Gastroesophageal sphincter (tissue), 4 donors: ENCODE data around the gene RBM18. TPM values are rescaled to one million over a fixed set of nuclear protein-coding genes. Genes with fewer than 3 reads are reported as not detected.
A peak's percentile ranks its signal among the peaks of the same experiment; 100 is the strongest.

Experiments
- ATAC-seq: fragments of 150-250 bp; one replicate; pipeline ENCODE4 v1.9.1; 2016; ENCODE audit warnings: mild to moderate bottlenecking, moderate library complexity
- H3K27ac ChIP-seq, 4 donors: fragments of 200-600 bp; sonication (generic) in 3 of 4; 1 replicate in 3 of 4; 2 replicates in 1 of 4; pipeline ENCODE4 v1.5.1; 2016 to 2019
- H3K27me3 ChIP-seq: fragments of 200-600 bp; sonication (generic); one replicate; pipeline ENCODE4 v1.5.1; 2019
- H3K36me3 ChIP-seq, 2 donors: fragments of 200-600 bp; sonication (generic); one replicate each; pipeline ENCODE4 v1.5.1; 2019; ENCODE audit warnings: control low read depth in 1 of 2
- H3K4me1 ChIP-seq, 3 donors: fragments of 200-600 bp; sonication (generic); 1 replicate in 2 of 3; 2 replicates in 1 of 3; pipeline ENCODE4 v1.5.1; 2016 to 2019; ENCODE audit warnings: control low read depth in 2 of 3
- H3K4me3 ChIP-seq, 2 donors: fragments of 200-600 bp; sonication (generic); one replicate each; pipeline ENCODE4 v1.5.1; 2019; ENCODE audit warnings: mild to moderate bottlenecking in 1 of 2, moderate library complexity in 1 of 2
- H3K9me3 ChIP-seq, 3 donors: fragments of 200-600 bp; sonication (generic); one replicate each; pipeline ENCODE4 v1.5.1; 2017 to 2019; ENCODE audit warnings: control low read depth in 2 of 3
- EP300 ChIP-seq: sonication (generic); formaldehyde crosslinking; IDR thresholded peaks from one replicate; pipeline ENCODE4 v1.6.1; 2017; ENCODE audit warnings: antibody characterized with exemption, mild to moderate bottlenecking
- POLR2A ChIP-seq, 2 donors: fragments of 450-650 bp; IDR thresholded peaks; one replicate each; pipeline ENCODE4 v1.6.1; 2017; ENCODE audit warnings: antibody characterized with exemption in 2 of 2, mild to moderate bottlenecking in 2 of 2, moderate library complexity in 1 of 2
- POLR2AphosphoS5 ChIP-seq: sonication (generic); formaldehyde crosslinking; IDR thresholded peaks from one replicate; pipeline ENCODE4 v1.6.1; 2017; ENCODE audit warnings: antibody characterized with exemption
- WGBS, 2 donors: methylation state at CpG; one replicate each; pipeline ENCODE4 v1.1.5; 2018; ENCODE audit warnings: low coverage in 1 of 2; 5-methylcytosine and 5-hydroxymethylcytosine counted together
- total RNA-seq, 4 donors: library from RNA; depleted of rRNA; stranded (reverse); fragments of >200 nt; gene quantifications; one replicate each; pipeline ENCODE4 v1.1.0, GENCODE V29; 2016
- TF ChIP-seq, protein P1 (sequence below), 4 experiments: fragments of 200-600 bp in 2 of 4; fragments of 450-650 bp in 2 of 4; sonication (generic) in 1 of 4; IDR thresholded peaks; one replicate each; pipeline ENCODE4 v1.5.1; 2017 to 2019; ENCODE audit warnings: antibody characterized with exemption in 4 of 4, mild to moderate bottlenecking in 2 of 4, moderate library complexity in 2 of 4

Gene RBM18
- total RNA-seq, 4 donors from 2014 or later: 11.0 to 21.5 (median 18.1) TPM

- TF ChIP-seq EP300 (no peak), POLR2AphosphoS5 (no peak), POLR2A (IDR thresholded peaks at IDR 0.05) (no peak)
- TF ChIP-seq, protein P1, sequence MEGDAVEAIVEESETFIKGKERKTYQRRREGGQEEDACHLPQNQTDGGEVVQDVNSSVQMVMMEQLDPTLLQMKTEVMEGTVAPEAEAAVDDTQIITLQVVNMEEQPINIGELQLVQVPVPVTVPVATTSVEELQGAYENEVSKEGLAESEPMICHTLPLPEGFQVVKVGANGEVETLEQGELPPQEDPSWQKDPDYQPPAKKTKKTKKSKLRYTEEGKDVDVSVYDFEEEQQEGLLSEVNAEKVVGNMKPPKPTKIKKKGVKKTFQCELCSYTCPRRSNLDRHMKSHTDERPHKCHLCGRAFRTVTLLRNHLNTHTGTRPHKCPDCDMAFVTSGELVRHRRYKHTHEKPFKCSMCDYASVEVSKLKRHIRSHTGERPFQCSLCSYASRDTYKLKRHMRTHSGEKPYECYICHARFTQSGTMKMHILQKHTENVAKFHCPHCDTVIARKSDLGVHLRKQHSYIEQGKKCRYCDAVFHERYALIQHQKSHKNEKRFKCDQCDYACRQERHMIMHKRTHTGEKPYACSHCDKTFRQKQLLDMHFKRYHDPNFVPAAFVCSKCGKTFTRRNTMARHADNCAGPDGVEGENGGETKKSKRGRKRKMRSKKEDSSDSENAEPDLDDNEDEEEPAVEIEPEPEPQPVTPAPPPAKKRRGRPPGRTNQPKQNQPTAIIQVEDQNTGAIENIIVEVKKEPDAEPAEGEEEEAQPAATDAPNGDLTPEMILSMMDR (IDR thresholded peaks at IDR 0.05): no peak
- H3K36me3 ChIP-seq: peaks cover 0 to 90% of the 10 kb centered on the region in 2 donors
- H3K4me1 ChIP-seq: peaks cover 0 to 8% (median 0%) of the 10 kb centered on the region in 3 donors
- no peaks in the 10 kb centered on the region for H3K27me3 ChIP-seq
- H3K27ac ChIP-seq: peak overlapping the region in 3 of 4 donors; percentile 6 to 47 (median 41)
- WGBS, 2 donors: 40 to 50% methylated on average over 4 to 5 of the region's 5 CpGs
- no peaks in the 10 kb centered on the region for H3K9me3 ChIP-seq
- no peak for ATAC-seq
- no peak overlapping the region for H3K4me3 ChIP-seq
Measured at GRCh38 chr9:122252796-122253195, 11.8 kb downstream of the RBM18 start.

- no peak overlapping the region for H3K4me3 ChIP-seq
- H3K9me3 ChIP-seq: no peaks in the 10 kb centered on the region
- no peak for TF ChIP-seq POLR2AphosphoS5
- TF ChIP-seq, protein P1 (IDR thresholded peaks at IDR 0.05): no peak
- TF ChIP-seq EP300: no peak
- no peak for TF ChIP-seq POLR2A (IDR thresholded peaks at IDR 0.05)
- H3K27ac ChIP-seq: no peak overlapping the region
- H3K27me3 ChIP-seq: no peaks in the 10 kb centered on the region
- ATAC-seq: no peak
- peaks cover 0 to 90% of the 10 kb centered on the region in 2 donors for H3K36me3 ChIP-seq
- 75 to 81% methylated on average over 2 of the region's 2 CpGs for WGBS, 2 donors
- H3K4me1 ChIP-seq: peaks cover 0 to 8% (median 0%) of the 10 kb centered on the region in 3 donors
Measured at GRCh38 chr9:122251351-122251750, 13.3 kb downstream of the RBM18 start.

DNA sequence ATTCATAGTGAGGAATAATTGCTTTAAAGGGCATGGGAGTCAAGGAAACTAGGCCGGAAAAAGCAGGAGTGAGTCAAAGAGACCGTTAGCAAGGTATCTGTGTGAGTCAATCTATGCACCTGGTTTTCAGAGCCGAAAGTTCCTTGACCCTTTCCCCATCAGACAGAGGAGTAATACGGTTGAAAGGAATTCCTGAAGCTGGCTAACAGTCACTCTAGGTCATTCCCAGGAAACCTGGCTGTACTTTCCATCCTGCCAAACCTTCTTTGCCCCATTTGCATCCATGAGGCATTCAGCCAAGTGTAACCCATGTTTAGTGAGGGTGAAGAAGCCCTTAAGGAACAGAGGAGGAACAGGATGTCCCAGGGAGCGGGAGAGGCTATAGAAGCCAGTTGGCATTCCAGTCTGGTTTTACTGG, 16.2 kb downstream of the RBM18 start:
- Histone ChIP-seq H3K36me3 (peaks cover 10 to 94% of the 10 kb centered on the region in 2 donors), H3K27me3 (no peaks in the 10 kb centered on the region), H3K4me3 (no peak overlapping the region), H3K27ac (no peak overlapping the region), H3K4me1 (peaks cover 0 to 8% (median 0%) of the 10 kb centered on the region in 3 donors), H3K9me3 (no peaks in the 10 kb centered on the region)
- peak; percentile 36 for ATAC-seq
- TF ChIP-seq, protein P1 (IDR thresholded peaks at IDR 0.05): no peak
- TF ChIP-seq POLR2AphosphoS5 (no peak), EP300 (no peak), POLR2A (IDR thresholded peaks at IDR 0.05) (no peak)
- 46 to 100% methylated on average over 2 to 4 of the region's 5 CpGs for WGBS, 2 donors

DNA sequence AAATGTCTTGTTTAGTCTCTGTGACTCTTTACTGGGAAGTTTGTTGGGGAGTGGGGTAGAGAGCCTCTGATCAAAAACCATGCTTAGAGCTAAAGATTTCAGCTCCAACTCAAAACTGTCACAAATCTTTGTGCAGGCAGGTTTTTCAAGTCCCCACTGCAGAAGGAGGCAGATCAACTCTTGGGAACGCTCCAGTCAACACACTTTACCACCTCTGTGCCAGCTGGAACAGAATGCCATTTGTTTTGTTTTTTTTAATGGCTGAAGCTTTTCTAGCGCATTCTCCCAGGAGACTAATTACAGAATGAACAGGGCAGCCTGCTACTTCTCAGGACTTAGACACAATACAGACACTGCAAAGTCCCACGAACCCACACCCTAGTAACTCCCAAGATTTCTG, 18.0 kb downstream of the RBM18 start:
- Histone ChIP-seq H3K9me3 (no peaks in the 10 kb centered on the region), H3K27ac (no peak overlapping the region), H3K4me3 (no peak overlapping the region), H3K4me1 (peaks cover 0 to 8% (median 0%) of the 10 kb centered on the region in 3 donors), H3K36me3 (peaks cover 10 to 98% of the 10 kb centered on the region in 2 donors), H3K27me3 (no peaks in the 10 kb centered on the region)
- TF ChIP-seq POLR2A (IDR thresholded peaks at IDR 0.05) (no peak), POLR2AphosphoS5 (no peak), EP300 (no peak)
- TF ChIP-seq, protein P1 (IDR thresholded peaks at IDR 0.05): no peak
- 54 to 100% methylated on average over 1 to 3 of the region's 3 CpGs for WGBS, 2 donors
- no peak for ATAC-seq

- Histone ChIP-seq H3K27ac (no peak overlapping the region), H3K4me1 (peaks cover 0 to 8% (median 0%) of the 10 kb centered on the region in 3 donors), H3K9me3 (no peaks in the 10 kb centered on the region), H3K36me3 (peaks cover 10 to 98% of the 10 kb centered on the region in 2 donors), H3K4me3 (no peak overlapping the region), H3K27me3 (no peaks in the 10 kb centered on the region)
- ATAC-seq: no peak
- WGBS, 2 donors: 83 to 86% methylated on average over 3 of the region's 3 CpGs
- TF ChIP-seq POLR2AphosphoS5 (no peak), POLR2A (IDR thresholded peaks at IDR 0.05) (no peak), EP300 (no peak)
- TF ChIP-seq, protein P1 (IDR thresholded peaks at IDR 0.05): no peak
Measured at GRCh38 chr9:122244349-122244748, 20.3 kb downstream of the RBM18 start.
